ENCODE data around the gene C12orf42. TPM values are rescaled to one million over a fixed set of nuclear protein-coding genes. Genes with fewer than 3 reads are reported as not detected.
A peak's percentile ranks its signal among the peaks of the same experiment; 100 is the strongest.
"Not testable (repeated sequence)": the region's sequence is repeated elsewhere in the genome, so short reads cannot be mapped to it uniquely, and the experiment has no call there.

Gene C12orf42
- total and polyA plus RNA-seq, 2 donors (not counting 1 experiment from before 2014, with no cell fraction given), result 25.6 to 138 TPM

DNA sequence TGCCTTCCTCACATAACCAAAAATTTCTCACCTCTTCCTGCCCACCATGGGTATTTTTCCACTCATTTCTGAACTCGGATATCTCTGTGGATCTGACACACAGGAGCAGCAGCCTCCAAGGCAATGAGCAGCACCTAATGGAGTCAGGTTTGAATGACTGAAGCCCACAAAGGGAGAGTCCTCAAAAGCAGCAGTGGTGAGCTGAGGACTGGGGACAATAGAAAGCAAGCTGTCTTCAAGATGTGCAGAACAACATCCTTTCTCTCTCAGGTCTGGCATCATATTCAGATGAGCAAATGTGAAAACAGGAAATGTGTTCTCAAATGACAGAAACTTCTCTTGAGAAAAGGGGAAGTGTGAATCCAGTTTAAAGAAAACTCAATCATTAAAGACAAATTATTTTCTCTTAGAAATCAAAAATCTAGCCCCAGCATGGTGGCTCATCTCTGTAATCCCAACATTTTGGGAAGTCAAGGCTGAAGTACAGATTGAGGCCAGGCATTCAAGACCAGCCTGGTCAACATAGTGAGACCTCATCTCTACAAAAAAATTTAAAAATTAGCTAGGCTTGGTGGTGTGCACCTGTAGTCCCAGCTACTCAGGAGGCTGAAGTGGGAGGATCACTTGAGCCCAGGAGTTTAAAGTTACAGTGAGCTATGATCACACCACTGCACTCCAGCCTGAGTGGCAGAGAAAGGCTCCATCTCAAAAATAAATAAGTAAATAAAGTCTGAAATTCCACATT, 54.2 kb downstream of the C12orf42 start:
- no peak for TF ChIP-seq EZH2 (IDR thresholded peaks at IDR 0.05; ENCODE audit: borderline replicate concordance, insufficient read depth, low read depth, low read length, poor library complexity, severe bottlenecking)
- TF ChIP-seq, protein P1, sequence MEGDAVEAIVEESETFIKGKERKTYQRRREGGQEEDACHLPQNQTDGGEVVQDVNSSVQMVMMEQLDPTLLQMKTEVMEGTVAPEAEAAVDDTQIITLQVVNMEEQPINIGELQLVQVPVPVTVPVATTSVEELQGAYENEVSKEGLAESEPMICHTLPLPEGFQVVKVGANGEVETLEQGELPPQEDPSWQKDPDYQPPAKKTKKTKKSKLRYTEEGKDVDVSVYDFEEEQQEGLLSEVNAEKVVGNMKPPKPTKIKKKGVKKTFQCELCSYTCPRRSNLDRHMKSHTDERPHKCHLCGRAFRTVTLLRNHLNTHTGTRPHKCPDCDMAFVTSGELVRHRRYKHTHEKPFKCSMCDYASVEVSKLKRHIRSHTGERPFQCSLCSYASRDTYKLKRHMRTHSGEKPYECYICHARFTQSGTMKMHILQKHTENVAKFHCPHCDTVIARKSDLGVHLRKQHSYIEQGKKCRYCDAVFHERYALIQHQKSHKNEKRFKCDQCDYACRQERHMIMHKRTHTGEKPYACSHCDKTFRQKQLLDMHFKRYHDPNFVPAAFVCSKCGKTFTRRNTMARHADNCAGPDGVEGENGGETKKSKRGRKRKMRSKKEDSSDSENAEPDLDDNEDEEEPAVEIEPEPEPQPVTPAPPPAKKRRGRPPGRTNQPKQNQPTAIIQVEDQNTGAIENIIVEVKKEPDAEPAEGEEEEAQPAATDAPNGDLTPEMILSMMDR (IDR thresholded peaks at IDR 0.05), result no peak
- peak overlapping the region; percentile 87 for H3K4me2 ChIP-seq (replicated peaks; ENCODE audit: low read depth, low read length, poor library complexity, severe bottlenecking)
- peaks cover 12% of the 10 kb centered on the region for H3K79me2 ChIP-seq (ENCODE audit: control insufficient read depth, insufficient read depth, low read length)
- ATAC-seq (ENCODE audit: low read depth), result peak; percentile 98
- POLR2A ChIA-PET, result interaction anchor here (0.6 to 2.3 kb wide), 2 partner anchors 21 to 54 kb away, joined by 3 to 33 read pairs; partner anchors contain the start of gene C12orf42
- intact Hi-C loops (cut with micrococcal nuclease), result loop anchor here (1.0 to 10.0 kb wide), 3 partner anchors 14 to 1697 kb away; partner anchors contain the start of gene C12orf42
- peak overlapping the region; percentile 87 to 95 for H3K27ac ChIP-seq (ENCODE audit: low read length in 2 of 2)
- H4K20me1 ChIP-seq (ENCODE audit: control insufficient read depth, insufficient read depth, low read length, poor library complexity, severe bottlenecking), result no peaks in the 10 kb centered on the region
- no peaks in the 10 kb centered on the region for H3K36me3 ChIP-seq (replicated peaks in 1 of 2; ENCODE audit: control extremely low read depth in 1 of 2, control insufficient read depth in 1 of 2, extremely low read depth in 1 of 2, insufficient read depth in 2 of 2, low read length in 1 of 2)
- H3K4me3 ChIP-seq (ENCODE audit: control extremely low read depth in 1 of 5, extremely low read depth in 1 of 5, insufficient read depth in 1 of 5, low read depth in 2 of 5, low read length in 4 of 5), result peak overlapping the region; percentile 46 to 97 (median 73)
- CTCF ChIA-PET, result interaction anchor here (0.7 to 1.9 kb wide), 6 partner anchors 21 to 117 kb away, joined by 3 to 9 read pairs (median 5); partner anchors contain the start of gene C12orf42
- WGBS (ENCODE audit: insufficient coverage), result no CpG with 5 or more reads among the region's 1 CpG
- H3K9ac ChIP-seq (ENCODE audit: low read length), result peak overlapping the region; percentile 81
- Mint-ChIP-seq H3K27me3 (no peaks in the 10 kb centered on the region), H3K4me1 (peaks cover 28% of the 10 kb centered on the region), H3K9me3 (ENCODE audit: insufficient read depth) (no peaks in the 10 kb centered on the region), H3K4me3 (peak overlapping the region; percentile 97), H3K27ac (peak overlapping the region; percentile 98)
- H2AFZ ChIP-seq (ENCODE audit: insufficient read depth, low read depth, low read length, poor library complexity, severe bottlenecking), result peak overlapping the region; percentile 68
- H3K9me3 ChIP-seq (ENCODE audit: control extremely low read depth in 1 of 3, control insufficient read depth in 2 of 3, insufficient read depth in 1 of 3, low read length in 2 of 3), result no peaks in the 10 kb centered on the region
- H3K4me1 ChIP-seq (ENCODE audit: control insufficient read depth in 2 of 2, insufficient read depth in 2 of 2, low read length in 2 of 2), result peaks cover 24% of the 10 kb centered on the region in 2 donors
- peak; percentile 89 for DNase-seq
- H3K27me3 ChIP-seq (replicated peaks in 1 of 4; ENCODE audit: control extremely low read depth in 1 of 4, control insufficient read depth in 3 of 4, insufficient read depth in 4 of 4, low read length in 3 of 4), result no peaks in the 10 kb centered on the region

GRCh38 chr12:103434165-103435105, 61.3 kb downstream of the C12orf42 start:
- POLR2A ChIA-PET, result interaction anchor here (1.1 kb wide), 1 partner anchor 12 kb away, joined by 3 read pairs; no protein-coding TSS in a partner anchor
- H3K36me3 ChIP-seq (replicated peaks in 1 of 2; ENCODE audit: control extremely low read depth in 1 of 2, control insufficient read depth in 1 of 2, extremely low read depth in 1 of 2, insufficient read depth in 2 of 2, low read length in 1 of 2); H3K4me3 ChIP-seq (ENCODE audit: control extremely low read depth in 1 of 5, extremely low read depth in 1 of 5, insufficient read depth in 1 of 5, low read depth in 2 of 5, low read length in 4 of 5); H3K9ac ChIP-seq (ENCODE audit: low read length); H3K9me3 Mint-ChIP-seq (ENCODE audit: insufficient read depth); H3K27me3 Mint-ChIP-seq; H3K4me2 ChIP-seq (replicated peaks; ENCODE audit: low read depth, low read length, poor library complexity, severe bottlenecking); H2AFZ ChIP-seq (ENCODE audit: insufficient read depth, low read depth, low read length, poor library complexity, severe bottlenecking); H3K4me1 ChIP-seq (ENCODE audit: control insufficient read depth in 2 of 2, insufficient read depth in 2 of 2, low read length in 2 of 2); H3K27ac ChIP-seq (ENCODE audit: low read length in 2 of 2); H3K27me3 ChIP-seq (replicated peaks in 1 of 4; ENCODE audit: control extremely low read depth in 1 of 4, control insufficient read depth in 3 of 4, insufficient read depth in 4 of 4, low read length in 3 of 4); H4K20me1 ChIP-seq (ENCODE audit: control insufficient read depth, insufficient read depth, low read length, poor library complexity, severe bottlenecking); CTCF ChIA-PET; ATAC-seq (ENCODE audit: low read depth); DNase-seq; H3K9me3 ChIP-seq (ENCODE audit: control extremely low read depth in 1 of 3, control insufficient read depth in 2 of 3, insufficient read depth in 1 of 3, low read length in 2 of 3): not testable (repeated sequence)
- H3K4me3 Mint-ChIP-seq, result peak overlapping the region; percentile 53
- H3K79me2 ChIP-seq (ENCODE audit: control insufficient read depth, insufficient read depth, low read length), result peaks cover 45% of the 10 kb centered on the region
- peak overlapping the region; percentile 83 for H3K27ac Mint-ChIP-seq
- WGBS (ENCODE audit: insufficient coverage), result 83% methylated on average over 11 of the region's 33 CpGs
- H3K4me1 Mint-ChIP-seq, result peaks cover 44% of the 10 kb centered on the region
- intact Hi-C loops (cut with micrococcal nuclease), result loop anchor here (5.0 kb wide), 1 partner anchor 33 kb away; no protein-coding TSS in a partner anchor
